Activated CD4-positive, alpha-beta T cell treated with anti-CD3 and anti-CD28 coated beads, Interleukin-2, amount 50 U/mL, for 16 hours (primary cell): ENCODE data around the gene LCP1.

Experiments used
- DNase-seq: peaks from one replicate; pipeline ENCODE4 v3.0.0-alpha.2; 2020

LCP1 gene

DNA sequence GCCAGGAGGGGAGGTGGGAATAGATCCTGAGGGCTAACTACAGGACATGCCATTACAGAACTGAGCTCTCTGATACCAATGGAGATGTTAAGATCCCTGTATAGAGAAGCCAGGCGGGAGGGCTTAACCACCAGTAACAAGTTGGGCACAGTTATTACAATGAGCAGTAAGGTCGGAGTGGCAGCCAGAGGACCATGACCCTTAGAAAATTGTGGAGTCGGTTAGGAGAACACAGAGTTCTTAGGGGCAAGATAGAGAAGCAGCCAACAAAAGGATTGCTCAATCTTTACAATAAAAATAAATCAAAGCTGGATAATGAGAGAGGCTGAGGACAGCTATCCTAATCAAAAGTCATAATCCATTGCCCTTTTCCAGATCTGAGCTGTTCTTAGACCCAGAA is 87.5 kb downstream of the LCP1 start:
- no peak for DNase-seq

GRCh38 chr13:46088821-46089562 is 93.0 kb downstream of the LCP1 start:
- DNase-seq, result no peak

DNA sequence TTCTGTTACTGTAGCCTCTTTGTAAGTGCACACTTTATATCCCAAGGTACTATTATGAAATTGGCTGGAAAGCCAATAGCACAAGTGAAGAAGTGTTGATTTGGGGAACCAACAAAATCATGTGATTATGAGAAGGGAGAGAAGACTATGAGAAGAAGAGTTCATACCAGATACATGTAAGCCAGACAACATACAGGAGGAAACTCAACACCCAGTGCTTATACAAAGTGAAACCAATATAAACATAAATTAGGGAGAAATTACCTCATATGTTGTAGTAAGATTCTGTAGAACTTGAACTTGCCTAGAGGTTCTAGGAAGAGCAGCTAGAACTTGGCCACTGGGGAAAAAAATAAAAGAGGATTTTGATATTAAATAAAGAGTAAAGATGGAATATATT is 94.5 kb downstream of the LCP1 start:
- no peak for DNase-seq

GRCh38 chr13:46086985-46087384 is 95.0 kb downstream of the LCP1 start:
- DNase-seq, result no peak

DNA sequence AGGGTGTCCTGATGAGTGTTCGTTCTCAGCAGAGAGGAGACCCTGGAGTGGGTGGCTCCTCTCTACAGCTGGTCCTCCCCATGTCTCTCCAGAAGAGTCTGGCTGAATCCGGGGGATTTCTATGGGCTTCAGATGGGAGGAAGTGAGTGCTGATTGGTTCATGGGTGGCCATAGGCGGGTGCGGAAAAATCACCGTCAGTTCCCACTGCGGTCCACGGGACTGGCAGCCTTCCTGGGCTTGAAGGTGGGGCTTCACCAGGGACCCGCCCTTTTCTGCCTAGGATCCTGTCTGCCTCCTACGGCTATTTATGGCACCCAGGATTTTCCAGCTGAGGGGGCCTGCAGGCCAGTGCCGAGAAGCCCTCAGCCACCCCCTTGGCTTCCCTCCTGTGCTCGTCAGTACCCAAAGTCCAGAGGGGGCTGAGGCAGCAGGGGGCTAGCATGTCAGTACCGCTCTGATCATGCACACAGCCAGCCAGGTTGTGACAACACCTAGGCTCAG is 95.5 kb downstream of the LCP1 start:
- DNase-seq, result no peak

DNA sequence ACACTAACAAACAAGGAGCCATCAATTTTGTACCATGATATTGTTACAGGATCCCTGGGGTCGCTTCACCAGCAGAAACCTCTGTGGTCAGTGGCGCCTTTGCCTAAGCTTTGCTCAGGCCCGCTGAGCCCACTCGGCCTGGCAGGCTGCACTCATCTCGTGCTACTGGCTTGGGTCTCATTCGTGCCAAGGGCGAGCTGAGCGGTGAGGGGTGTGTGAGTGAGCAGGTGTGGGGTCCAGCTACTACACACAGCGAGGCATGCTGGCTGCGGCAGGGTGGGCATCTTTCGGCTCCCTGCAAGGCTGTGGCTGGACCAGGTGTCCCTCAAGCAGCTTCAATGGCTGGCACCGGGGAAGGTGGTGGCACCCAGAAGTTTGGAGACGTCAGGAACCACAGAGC is 96.2 kb downstream of the LCP1 start:
- no peak for DNase-seq

DNA sequence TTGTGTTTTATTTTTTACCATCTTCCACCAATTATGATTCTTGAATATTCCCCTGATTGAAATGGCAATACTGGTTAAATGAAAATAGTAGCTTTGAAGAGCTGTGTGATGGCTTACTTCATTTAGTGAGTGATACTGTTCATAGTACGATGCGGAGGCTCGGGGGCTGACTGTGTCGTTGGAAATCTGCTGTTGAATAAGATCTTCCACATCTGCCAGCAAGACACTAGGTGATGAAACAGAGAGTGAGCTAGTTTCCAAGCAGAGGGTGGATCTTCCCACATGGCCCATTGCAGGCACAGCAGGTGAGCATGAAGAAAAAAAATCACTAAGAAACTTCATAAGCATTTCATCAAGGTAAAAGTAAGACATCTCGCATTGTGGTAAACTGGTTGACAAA is 99.7 kb downstream of the LCP1 start:
- no peak for DNase-seq

DNA sequence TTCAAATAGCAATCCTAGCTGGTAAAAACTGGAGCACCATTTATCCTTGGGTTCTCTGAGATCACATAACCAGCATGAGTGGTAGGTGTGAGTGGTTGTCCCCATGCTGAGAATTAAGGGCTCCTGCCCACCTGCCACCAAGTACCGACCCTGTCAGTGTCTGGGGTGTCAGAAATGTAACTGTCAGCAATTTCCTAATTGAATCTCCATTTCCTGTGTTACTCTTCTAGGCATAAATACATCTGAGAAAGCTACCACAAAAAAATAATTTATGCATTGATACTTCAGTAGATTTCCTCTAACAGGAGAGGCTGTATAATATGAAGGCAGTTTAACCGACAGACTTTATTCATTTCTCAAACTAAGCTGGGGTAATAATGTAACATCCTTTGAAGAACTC is 102.2 kb downstream of the LCP1 start:
- DNase-seq, result no peak

- DNase-seq, result no peak
These were observed 104.7 kb downstream of the LCP1 start for GRCh38 chr13:46077265-46077664.

- DNase-seq, result no peak
These were observed 105.2 kb downstream of the LCP1 start for GRCh38 chr13:46076827-46077226.
